ENCODE results near the gene BARHL1. TPM values are rescaled to one million over a fixed set of nuclear protein-coding genes. Genes with fewer than 3 reads are reported as not detected.

Gene BARHL1
- total RNA-seq, 1 experiment from 2014 or later: not detected

GRCh38 chr9:132543251-132543650, 39.2 kb upstream of the BARHL1 start:
- Histone ChIP-seq H3K4me2 (ENCODE audit: low read length) (no peak overlapping the region), H3K27ac (ENCODE audit: low read depth, low read length) (no peak overlapping the region), H2AFZ (ENCODE audit: low read depth, low read length, poor library complexity, severe bottlenecking) (no peak overlapping the region), H3K4me1 (ENCODE audit: control insufficient read depth in 1 of 2, insufficient read depth in 2 of 2, low read length in 2 of 2) (peaks cover 2 to 10% of the 10 kb centered on the region in 2 experiments; a peak in 3 of 4 replicates), H4K20me1 (ENCODE audit: insufficient read depth) (no peaks in the 10 kb centered on the region), H3K9me2 (ENCODE audit: insufficient read depth) (no peaks in the 10 kb centered on the region), H3K4me3 (replicated peaks in 1 of 2; ENCODE audit: low read depth in 1 of 2, low read length in 2 of 2) (no peak overlapping the region), H3K79me2 (ENCODE audit: insufficient read depth, low read length) (no peaks in the 10 kb centered on the region), H3K9ac (ENCODE audit: low read length) (no peak overlapping the region), H3K27me3 (ENCODE audit: insufficient read depth, low read length) (no peaks in the 10 kb centered on the region), H3K36me3 (ENCODE audit: control insufficient read depth in 1 of 2, insufficient read depth in 2 of 2, low read length in 2 of 2) (no peaks in the 10 kb centered on the region), H3K9me3 (ENCODE audit: control insufficient read depth in 1 of 2, insufficient read depth in 1 of 2, low read depth in 1 of 2, low read length in 2 of 2) (no peaks in the 10 kb centered on the region)
- DNase-seq (ENCODE audit: low read depth, low spot score): no peak
- TF ChIP-seq ATF3 (IDR thresholded peaks at IDR 0.05) (no peak), TCF7L2 (IDR thresholded peaks at IDR 0.05; ENCODE audit: borderline replicate concordance, extremely low read depth, insufficient read depth, insufficient read length) (no peak), SRF (IDR thresholded peaks at IDR 0.05; ENCODE audit: low read depth) (no peak), EGR1 (IDR thresholded peaks at IDR 0.05; ENCODE audit: low read depth) (no peak), SP1 (IDR thresholded peaks at IDR 0.05; ENCODE audit: low read depth) (no peak), REST (IDR thresholded peaks at IDR 0.05; ENCODE audit: low read depth) (no peak), CBX3 (IDR thresholded peaks at IDR 0.05; ENCODE audit: low read depth) (no peak), ZNF274 (IDR thresholded peaks at IDR 0.05; ENCODE audit: low read depth, low read length) (no peak), CEBPB (IDR thresholded peaks at IDR 0.05; ENCODE audit: low read depth) (no peak), POLR2A (IDR thresholded peaks at IDR 0.05; ENCODE audit: borderline replicate concordance, extremely low read depth, insufficient read depth, insufficient read length) (no peak), FOSL1 (IDR thresholded peaks at IDR 0.05; ENCODE audit: low read depth) (no peak), JUND (IDR thresholded peaks at IDR 0.05) (no peak), ZFX (IDR thresholded peaks at IDR 0.05) (no peak), EZH2phosphoT487 (IDR thresholded peaks at IDR 0.05; ENCODE audit: borderline replicate concordance) (no peak), MAX (IDR thresholded peaks at IDR 0.05) (no peak), ELF1 (IDR thresholded peaks at IDR 0.05; ENCODE audit: borderline replicate concordance, low read depth) (no peak), YY1 (IDR thresholded peaks at IDR 0.05; ENCODE audit: extremely low read depth, insufficient replicate concordance, low read depth, low read length) (no peak)
- ChIA-PET RAD21 (ENCODE audit: low non-redundant PET in 1 of 2, low total read pairs in 2 of 2, uncharacterized antibody in 2 of 2, unreplicated experiment in 2 of 2) (no interaction called here), POLR2A (no interaction called here), CTCF (no interaction called here)
- intact Hi-C loops (cut with micrococcal nuclease): no loop called here
- ATAC-seq: no peak
- BruUV-seq (replicated peaks): no TSS peak

All from HCT116 (cell line).